ENCODE results near the gene RHBG. TPM values are rescaled to one million over a fixed set of nuclear protein-coding genes. Genes with fewer than 3 reads are reported as not detected.

RHBG gene
- total and polyA plus RNA-seq, 12 donors: 0.16 to 3.0 (median 0.99) TPM; not detected in 2

DNA sequence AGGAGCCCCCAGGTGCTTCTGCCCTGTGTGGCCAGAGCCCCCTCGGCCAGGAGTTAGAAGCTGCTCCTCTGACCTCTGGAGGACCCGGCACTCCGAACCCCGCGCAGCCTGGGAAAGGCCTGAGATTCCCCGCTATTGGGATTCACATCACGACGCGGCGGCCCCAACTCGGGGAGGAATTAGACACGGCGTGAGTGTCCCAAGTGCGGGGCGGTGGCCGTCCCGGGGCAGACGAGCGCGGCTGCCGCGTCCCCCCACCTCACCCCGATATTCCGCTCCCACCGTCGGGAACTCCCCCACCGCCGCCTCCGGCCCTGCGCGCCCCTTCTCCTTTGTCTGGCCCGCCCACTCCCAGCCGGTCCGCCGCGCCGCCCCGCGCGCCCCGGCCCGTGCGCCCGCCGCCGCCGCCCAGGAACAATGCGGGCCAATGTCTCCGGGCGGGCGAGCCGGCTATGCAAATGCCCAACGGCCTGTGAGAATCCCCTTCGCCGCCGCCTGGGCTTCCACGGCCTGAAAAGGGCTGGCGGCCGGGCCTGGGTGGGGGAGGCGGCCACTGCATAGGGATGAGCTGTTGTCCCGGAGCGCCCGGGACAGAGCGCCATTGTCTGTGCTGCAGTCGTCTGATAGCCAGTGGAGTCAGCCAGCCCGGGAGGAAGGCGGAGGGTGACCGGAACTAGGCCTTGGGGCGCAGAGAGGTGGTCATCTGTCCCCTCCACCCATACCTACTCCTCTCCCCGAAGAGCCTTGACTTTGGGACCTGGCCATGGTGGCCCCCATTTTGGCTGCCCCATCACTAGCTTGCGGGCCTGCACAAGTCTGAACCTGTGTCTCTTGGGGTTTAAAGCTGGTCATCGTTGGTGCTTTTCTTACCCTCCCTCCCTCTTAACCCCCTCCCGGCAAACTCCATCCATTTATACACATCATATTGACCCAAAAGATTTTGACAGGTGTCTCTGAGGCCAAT, 19.4 kb downstream of the RHBG start:
- Histone ChIP-seq H3K4me3 (no peak overlapping the region), H3K27me3 (peaks cover 29% of the 10 kb centered on the region), H3K9me3 (replicated peaks in 1 of 3) (no peaks in the 10 kb centered on the region), H3K27ac (no peak overlapping the region), H3K4me1 (replicated peaks in 1 of 2) (no peaks in the 10 kb centered on the region), H3K36me3 (replicated peaks in 1 of 2) (no peaks in the 10 kb centered on the region)
- TF ChIP-seq POLR2A (IDR thresholded peaks at IDR 0.05): no peak
- no peak for TF ChIP-seq CTCF (IDR thresholded peaks at IDR 0.05)
- intact Hi-C loops (cut with DNase I): loop anchor here in 1 of 2 donors (2.0 to 10.0 kb wide), 3 partner anchors 52 to 226 kb away; partner anchors contain the start of gene HAPLN2
- no peak for DNase-seq
- WGBS, 4 donors: 19 to 29% (median 24%) methylated on average over 44 to 73 of the region's 73 CpGs

DNA sequence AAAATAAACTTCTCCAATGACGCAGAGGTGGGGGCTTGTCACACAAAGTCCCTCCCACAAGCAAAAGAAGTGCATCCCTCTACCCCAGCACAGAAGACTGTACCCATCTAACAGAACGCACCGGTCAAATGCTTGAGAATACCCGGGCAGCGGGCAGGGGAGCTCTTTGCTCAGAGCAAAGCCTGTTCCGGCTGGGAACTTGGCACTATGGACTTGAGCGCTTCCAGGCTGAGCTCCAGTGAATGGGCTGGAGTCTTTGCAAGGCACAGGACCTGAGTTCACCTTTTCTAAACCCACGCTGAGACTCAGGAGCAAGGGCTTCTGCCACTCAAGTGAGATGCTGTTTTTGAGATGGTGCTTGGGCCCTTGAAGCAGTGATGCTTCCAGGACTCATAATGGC, 20.3 kb downstream of the RHBG start:
- 89 to 98% (median 95%) methylated on average over 6 to 8 of the region's 8 CpGs for WGBS, 4 donors
- Histone ChIP-seq H3K36me3 (replicated peaks in 1 of 2) (no peaks in the 10 kb centered on the region), H3K27ac (no peak overlapping the region), H3K4me3 (no peak overlapping the region), H3K4me1 (replicated peaks in 1 of 2) (no peaks in the 10 kb centered on the region), H3K9me3 (replicated peaks in 1 of 3) (no peaks in the 10 kb centered on the region), H3K27me3 (peaks cover 29% of the 10 kb centered on the region)
- no peak for DNase-seq
- TF ChIP-seq POLR2A (IDR thresholded peaks at IDR 0.05) (no peak), CTCF (IDR thresholded peaks at IDR 0.05) (no peak)
- intact Hi-C loops (cut with DNase I): loop anchor here in 1 of 2 donors (2.0 to 10.0 kb wide), 3 partner anchors 51 to 225 kb away; partner anchors contain the start of gene HAPLN2

GRCh38 chr1:156390469-156391365, 21.7 kb downstream of the RHBG start:
- Histone ChIP-seq H3K27me3 (peaks cover 29% of the 10 kb centered on the region), H3K4me1 (replicated peaks in 1 of 2) (no peaks in the 10 kb centered on the region), H3K4me3 (no peak overlapping the region), H3K27ac (no peak overlapping the region), H3K36me3 (replicated peaks in 1 of 2) (no peaks in the 10 kb centered on the region), H3K9me3 (replicated peaks in 1 of 3) (no peaks in the 10 kb centered on the region)
- intact Hi-C loops (cut with DNase I): no loop called here
- 66 to 78% (median 72%) methylated on average over 15 to 20 of the region's 20 CpGs for WGBS, 4 donors
- no peak for DNase-seq
- TF ChIP-seq CTCF (IDR thresholded peaks at IDR 0.05): no peak
- no peak for TF ChIP-seq POLR2A (IDR thresholded peaks at IDR 0.05)

- Histone ChIP-seq H3K4me3 (no peak overlapping the region), H3K36me3 (replicated peaks in 1 of 2) (no peaks in the 10 kb centered on the region), H3K4me1 (replicated peaks in 1 of 2) (no peaks in the 10 kb centered on the region), H3K9me3 (replicated peaks in 1 of 3) (no peaks in the 10 kb centered on the region), H3K27ac (no peak overlapping the region), H3K27me3 (peaks cover 27% of the 10 kb centered on the region)
- no peak for DNase-seq
- intact Hi-C loops (cut with DNase I): no loop called here
- 84 to 89% (median 86%) methylated on average over 6 to 11 of the region's 11 CpGs for WGBS, 4 donors
- no peak for TF ChIP-seq POLR2A (IDR thresholded peaks at IDR 0.05)
- TF ChIP-seq CTCF (IDR thresholded peaks at IDR 0.05): no peak
Observed at GRCh38 chr1:156391366-156391677, 22.3 kb downstream of the RHBG start.
